HG03139 (cell line): ENCODE data around the gene LIMCH1.

Experiments
- ATAC-seq: cut with Tn5 transposase; IDR thresholded peaks from one replicate; pipeline ENCODE4 v1.9.1; 2021; ENCODE audit not compliant: unreplicated experiment

The LIMCH1 gene

DNA sequence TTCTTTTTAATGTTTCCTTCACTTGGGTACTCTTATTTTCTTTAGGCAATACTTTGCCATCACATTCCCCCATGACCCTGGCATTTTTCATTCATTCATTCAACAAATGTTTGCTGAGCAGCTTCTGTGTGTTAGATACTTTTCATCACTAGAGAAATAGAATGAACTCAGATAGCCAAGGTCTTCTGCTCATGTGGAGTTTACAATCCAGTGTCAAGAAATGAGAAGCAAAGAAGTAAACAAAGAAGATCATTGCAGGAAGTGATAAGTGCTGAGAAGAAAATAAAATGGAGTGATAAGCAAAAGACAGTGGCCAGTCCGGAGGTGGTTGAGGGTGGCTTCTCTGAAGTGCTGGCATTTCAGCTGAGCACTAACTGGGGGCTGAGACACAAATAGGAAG lies 63.1 kb downstream of the LIMCH1 start:
- ATAC-seq, result no peak

DNA sequence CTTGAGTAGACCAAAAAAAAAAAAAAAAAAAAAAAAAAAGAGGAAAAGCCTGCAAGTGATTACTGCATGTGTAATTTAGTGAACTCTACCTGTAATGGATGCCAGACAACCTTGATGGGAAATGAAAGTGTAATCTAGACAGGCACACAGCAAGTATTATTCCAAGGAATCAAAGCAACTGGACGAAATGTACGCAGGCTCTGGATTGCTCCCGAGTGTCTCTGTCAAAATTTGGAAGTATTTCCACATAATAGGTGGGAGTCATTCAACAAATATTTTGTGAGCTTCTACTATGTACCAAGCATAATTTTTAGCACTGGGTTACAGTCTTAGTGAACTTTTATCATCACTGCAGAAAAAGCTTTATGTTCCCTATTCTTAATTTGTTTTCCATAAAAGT lies 64.2 kb downstream of the LIMCH1 start:
- no peak for ATAC-seq

DNA sequence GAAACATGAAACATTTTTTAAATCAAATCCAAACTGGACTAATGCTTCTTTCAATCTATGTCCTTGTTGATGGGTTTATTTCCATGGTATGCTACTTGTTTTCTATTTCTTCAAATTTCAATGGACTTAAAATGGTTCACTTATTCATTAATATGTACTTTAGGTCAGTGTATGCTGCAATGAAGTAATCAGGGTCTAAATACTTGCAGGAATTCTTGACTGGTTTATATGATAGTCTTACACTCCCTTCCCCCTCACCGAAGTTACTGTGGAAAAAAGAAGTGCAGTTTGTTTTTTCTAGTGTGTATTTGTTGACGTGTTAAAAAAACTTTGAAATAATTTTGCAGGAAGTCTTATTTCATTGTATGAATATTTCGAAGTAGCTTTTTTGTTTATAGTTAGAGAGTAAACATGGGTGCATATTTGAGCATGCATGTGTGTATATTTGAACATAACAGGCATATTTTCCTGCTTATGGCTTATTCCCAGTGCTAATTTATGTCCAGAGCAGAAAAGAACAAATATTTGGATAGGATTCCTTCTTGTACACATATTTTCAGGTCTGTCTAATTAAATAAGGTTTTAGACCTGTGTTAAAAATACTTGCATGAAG lies 65.0 kb downstream of the LIMCH1 start:
- no peak for ATAC-seq

DNA sequence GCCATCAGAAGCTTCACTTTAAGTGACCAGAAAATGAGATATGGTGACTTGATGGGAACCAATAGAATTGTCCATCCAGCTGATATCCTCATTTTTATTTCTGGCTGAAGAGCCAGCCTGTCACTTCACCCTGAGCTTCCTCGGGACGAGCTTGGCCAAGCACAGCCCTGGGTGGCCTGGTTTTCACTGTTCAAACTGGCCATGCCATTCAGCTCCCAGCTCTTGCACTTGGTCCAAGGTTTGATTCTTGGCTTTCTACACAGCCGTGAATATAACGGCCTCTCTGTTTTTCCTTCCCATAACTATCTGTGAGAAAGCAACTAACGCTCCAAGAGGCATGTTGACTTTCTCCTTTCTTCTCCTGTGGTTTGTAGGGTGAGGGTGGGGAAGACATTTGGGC lies 71.9 kb downstream of the LIMCH1 start:
- no peak for ATAC-seq

DNA sequence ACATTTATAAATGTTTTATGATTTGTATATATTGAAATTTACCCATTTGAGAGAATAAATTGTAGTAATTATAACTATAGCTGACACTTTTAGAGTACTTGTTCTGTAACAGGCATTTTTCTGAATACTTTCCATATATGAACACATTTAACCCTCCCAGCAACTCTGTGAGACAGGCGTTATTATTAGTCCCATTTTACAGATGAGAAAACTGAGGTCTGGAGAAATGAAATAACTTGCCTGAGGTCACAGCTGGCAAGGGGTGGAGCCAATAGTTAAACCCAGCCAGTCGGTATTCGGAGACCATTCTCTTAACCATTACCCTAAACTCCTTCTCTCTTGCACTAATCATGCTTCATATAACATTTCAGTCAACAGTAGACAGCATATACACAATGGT lies 72.5 kb downstream of the LIMCH1 start:
- no peak for ATAC-seq

DNA sequence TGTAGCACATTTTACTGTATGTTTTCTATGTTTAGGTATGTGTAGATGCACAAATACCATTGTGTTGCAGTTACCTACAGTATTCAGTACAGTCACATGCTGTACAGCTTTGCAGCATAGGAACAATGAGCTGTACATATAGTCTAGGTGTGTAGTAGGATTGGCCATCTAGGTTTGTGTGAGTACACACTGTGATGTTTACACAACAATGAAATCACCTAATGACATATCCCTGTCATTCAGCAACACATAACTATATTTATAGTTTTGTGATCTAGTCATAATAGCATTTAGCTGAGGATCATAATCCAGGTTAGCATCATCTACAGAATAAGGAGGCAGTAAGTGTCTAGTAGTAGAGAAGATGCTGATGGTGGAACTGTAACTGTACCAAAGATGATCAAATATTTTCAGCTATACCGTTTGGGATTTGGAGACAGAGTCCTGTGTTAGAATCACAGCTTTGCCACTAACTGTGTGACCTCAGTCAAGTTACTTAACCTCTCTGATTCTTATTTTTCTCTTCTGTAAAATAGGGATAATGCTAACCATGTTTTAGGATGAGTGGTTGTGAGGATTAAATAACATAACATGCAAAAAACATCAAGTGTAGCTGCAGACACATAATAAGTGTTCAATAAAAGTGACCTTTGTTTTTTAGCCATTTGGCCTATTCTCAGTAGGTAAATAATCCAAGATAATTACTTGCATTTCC lies 73.3 kb downstream of the LIMCH1 start:
- ATAC-seq, result no peak

DNA sequence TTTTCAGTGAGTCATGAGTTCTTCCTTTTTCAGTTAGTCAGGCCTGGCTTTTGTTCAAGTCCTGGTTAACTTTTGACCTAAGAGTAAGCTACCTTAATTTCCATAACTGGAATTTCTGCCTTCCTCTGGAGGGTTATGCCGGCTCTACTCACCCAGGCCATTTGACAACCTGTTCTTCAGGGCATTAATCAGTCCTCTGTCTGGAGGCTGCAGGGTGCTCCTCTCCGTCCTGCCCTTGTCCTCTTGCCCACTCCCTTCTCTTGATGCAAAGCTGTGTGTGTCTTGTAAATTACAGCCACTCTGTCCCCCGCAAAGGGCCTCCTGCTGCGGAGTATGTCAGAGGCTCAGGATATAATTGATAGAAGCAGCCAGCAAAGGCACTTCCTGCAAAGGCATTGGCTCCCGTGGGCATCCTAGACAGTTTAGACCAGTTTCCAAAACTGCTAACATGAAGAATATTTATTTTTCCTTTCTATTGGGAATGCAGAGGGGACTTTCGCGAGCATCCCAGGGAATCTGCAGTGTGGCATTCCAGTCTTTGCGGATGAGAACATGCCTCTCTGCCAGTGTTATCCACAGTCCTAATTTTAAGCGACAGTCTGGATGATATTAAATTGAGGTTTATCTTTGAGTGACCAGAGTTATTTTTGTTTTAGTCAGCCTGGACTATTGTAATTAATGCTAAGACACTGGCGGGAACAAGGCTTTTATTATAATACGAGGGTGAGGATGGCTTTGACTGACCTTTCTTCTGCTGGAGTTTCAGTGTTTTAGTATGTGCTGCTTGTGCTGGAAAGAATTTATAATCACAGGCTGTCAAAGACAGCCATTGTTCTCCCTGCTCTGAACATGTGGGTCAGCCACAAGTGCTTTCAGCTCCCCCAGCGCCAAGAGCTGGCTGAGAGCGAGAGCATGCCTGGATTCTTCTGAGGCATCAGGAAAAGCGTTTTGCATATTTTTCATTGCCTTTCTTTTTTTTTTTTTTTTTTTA lies 74.2 kb downstream of the LIMCH1 start:
- ATAC-seq, result no peak

DNA sequence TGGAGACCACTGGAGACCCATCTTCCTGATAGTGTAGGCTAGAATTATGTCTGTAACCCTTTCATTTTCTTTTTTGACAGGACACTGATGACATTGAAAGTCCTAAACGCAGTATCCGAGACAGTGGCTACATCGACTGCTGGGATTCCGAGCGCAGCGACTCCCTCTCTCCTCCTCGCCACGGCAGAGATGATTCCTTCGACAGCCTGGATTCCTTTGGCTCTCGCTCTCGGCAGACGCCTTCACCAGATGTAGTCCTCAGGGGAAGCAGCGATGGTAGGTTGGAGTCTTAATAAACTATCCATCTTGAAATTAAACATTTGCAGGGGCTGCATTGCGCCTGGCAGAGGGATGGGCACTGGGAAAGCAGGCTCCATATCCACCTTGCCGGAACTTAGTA lies 75.4 kb downstream of the LIMCH1 start:
- ATAC-seq, result no peak

DNA sequence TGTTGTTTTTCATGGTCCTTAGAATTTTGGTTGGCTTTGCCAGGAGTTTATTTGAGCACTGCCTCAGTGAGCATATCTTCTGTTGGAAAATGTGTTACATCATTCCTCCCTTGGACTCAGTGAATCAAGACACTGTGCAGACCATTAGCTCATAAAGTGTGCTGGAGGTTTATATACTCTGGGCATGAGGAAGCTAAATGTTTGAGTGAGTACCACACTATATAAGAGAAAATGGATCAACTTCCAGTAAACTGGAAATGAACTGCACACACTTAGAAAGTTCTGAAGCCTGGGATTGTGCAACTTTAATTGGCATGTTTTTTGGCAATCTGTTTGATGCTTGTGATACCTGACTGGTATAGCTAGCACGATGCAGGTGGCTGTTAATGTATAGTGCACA lies 75.9 kb downstream of the LIMCH1 start:
- no peak for ATAC-seq

DNA sequence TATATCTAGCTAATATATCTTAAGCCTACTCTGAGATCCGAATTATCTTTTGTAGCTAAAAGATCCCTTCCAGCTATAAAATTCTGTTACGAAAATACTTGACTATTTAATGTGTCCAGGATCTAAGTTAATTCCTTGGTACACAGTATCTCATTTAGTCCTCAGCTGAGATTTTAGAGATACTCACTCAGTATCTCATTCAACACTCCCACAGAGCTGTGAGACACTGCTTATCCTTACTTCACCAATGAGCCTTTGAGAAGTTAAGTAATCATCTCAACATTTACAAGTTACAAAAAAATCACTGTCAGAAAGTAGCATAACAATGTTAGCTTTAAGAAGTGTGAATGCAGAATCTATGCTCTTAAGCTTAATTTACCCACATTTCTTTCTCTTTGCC lies 76.6 kb downstream of the LIMCH1 start:
- ATAC-seq, result no peak

DNA sequence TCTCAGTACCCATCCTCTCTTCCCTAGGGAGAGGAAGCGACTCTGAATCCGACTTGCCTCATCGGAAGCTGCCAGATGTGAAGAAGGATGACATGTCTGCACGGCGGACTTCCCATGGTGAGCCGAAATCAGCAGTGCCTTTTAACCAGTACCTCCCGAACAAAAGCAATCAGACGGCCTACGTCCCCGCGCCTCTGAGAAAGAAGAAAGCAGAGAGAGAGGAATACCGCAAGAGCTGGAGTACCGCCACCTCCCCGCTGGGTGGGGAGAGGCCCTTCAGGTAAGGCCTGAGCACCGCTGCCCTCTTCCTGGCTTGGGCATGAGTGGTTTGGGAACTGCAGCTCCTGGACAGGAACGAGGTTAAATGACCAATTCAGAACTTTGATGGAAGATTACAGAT lies 81.2 kb downstream of the LIMCH1 start:
- no peak for ATAC-seq

DNA sequence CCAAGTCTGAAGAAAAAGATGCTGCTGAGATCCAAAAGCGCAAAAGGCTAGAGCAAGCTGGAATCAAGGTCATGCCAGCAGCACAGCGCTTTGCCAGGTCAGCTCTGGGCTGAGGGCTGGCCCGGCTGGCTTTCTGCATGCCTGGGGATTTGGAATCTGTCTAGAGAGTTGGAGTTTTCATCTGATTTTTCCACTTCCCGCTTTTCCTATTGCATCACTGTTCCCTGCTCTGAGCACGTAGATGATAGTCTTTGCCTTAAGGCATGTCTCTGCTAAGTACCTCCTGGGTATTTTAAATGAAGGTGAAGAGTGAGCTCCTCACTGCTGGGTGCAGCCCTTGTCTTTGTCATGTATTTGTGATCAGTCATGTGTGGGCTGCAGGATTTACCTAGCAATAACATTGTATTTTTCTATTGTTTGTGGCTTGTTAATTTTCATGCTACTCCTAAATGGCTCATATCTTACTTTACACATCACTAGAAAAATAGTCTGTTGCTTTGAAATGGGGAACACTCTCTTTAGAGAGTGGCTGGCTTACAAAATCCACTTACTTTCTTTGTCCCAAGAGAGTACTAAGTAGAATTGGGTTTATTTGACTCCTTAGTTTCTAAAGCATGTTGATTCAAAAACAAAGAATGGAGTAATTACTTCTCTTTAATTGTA lies 82.8 kb downstream of the LIMCH1 start:
- ATAC-seq, result no peak

DNA sequence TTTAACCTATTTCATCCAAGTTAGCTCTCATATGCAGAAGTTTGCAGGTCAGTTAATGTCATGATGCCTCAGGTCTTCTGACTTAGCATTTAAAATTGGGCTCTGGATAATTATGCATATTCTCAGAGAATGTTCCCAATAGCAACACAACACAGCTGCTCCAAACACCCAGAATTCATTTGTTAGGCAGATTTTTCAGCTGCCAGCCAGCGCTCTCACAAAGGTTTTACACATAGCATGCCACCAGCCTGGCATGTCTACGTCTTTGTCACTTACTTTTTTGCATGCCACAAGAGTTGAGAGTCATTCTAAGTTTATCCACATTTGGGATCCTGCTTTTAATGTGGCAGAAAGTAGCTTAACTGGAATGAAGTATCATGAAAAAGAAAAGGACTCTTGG lies 84.8 kb downstream of the LIMCH1 start:
- no peak for ATAC-seq

DNA sequence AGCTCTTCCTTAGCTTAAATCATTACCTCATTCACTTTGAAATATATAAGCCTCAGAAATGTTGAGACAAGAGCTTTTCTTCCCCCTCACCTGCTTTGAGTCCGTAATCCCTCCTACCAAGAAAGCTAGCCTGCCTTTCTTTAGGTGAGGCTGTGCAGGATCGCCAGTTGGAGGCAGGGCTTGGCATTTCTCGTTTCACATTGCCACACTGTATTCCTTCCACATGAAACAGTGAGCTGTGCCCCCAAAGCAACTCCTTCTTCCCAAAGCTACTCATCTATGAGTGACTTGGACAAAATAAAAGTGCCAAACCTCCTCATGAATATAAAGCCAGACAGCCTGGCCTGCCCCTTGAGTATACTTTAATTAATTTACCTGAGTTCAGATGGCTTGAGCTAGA lies 86.8 kb downstream of the LIMCH1 start:
- ATAC-seq, result no peak

DNA sequence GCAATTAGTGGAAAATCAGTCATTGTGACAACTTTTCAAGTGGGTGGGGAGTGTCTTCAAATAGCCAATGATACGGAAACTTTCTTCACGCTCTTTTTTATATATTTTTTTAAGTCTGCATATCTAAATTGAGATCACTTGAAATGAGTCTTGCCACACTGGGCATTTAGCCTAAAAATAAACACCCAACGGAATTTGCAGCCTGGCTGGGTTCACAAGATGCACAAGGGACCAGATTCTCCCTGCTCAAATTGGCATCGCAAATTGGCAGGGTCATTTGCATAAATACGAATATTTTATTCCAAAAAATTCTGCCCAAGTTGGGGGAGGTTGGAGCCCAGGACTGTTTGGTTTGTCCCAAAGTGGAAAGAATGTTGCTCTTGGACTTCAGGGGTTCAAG lies 87.6 kb downstream of the LIMCH1 start:
- no peak for ATAC-seq

DNA sequence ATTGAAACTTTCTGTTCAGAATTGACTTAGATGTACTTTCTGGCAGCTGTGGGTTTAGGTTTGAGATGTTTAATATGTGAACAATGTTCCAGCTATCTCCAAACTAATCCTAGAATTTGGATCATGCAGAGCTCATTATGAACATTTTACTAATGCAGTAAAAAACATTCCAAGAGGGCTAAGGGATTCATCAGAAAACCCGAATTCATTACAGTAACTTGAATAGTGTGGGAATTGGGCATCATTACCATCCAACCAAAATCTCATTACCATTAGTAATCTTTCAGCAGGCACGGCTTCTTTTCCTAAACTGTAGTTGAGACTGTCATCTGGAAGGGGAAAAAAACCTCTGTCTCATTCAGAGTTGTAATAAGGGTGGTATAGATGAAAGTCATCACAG lies 91.0 kb downstream of the LIMCH1 start:
- no peak for ATAC-seq

DNA sequence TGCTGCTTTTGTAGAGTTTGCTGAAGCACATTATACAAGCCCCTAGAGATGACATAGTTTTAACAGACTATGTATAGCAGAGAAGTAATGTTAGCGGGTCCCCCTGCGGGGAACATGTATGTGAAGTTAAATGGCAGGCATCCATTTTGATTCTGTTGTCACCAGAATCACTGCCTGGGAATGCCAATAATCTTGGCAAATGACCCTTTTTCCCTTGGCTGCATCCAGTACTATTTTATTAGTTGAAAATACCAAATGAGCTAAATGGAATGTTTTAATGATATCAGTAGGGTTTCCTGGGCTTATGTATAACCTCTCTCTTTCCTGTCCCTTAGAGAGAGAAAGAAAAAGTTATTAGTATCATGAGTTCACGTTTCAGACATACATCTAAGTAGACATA lies 93.6 kb downstream of the LIMCH1 start:
- no peak for ATAC-seq

DNA sequence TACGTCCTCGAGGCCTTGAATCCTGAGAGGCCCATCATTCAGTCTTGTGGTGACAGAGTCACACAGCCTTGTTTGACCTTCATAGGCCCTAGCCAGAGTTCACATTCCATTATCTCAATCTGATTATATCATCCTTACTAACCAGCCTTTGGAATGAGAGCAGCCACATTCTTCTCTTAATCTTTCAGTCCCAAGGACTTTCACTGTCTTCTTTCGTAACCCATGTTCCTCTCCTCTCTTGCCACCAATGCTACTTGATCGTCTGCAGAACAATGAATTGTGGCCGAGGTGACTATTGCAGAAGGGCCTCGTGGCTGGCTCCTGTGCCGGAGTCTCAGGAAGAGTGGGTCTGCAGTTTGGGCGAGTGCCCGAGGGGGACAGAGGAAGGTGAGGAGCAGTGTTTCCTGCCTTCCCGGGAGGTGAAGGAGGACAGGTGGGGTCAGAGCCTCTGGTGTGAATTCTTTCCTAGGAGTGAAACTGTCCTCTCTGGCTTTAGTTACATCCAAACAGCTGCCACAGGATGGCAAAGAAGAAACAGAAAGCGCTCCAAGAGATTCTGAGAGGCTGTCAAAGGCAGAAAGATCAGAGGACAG lies 94.6 kb downstream of the LIMCH1 start:
- ATAC-seq, result no peak

DNA sequence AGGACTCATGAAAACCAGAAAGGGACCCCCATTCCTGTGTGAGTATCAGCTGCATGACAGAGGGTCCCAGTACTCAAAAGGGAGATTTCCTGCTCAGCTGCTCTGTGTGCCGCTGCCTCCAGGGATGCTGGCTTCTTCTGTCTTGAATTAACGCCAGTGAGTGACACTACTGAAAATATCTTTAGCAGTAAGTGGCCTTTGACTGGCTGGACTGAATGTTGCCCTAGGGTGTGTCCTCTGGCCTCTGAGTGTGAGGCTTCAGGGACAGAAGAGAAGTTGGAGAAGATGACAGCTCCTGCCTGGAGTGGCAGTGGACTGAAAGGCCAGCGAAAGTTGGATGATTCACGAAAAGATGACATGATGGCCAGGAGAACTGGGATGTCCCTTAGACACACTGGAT lies 95.4 kb downstream of the LIMCH1 start:
- ATAC-seq, result no peak

DNA sequence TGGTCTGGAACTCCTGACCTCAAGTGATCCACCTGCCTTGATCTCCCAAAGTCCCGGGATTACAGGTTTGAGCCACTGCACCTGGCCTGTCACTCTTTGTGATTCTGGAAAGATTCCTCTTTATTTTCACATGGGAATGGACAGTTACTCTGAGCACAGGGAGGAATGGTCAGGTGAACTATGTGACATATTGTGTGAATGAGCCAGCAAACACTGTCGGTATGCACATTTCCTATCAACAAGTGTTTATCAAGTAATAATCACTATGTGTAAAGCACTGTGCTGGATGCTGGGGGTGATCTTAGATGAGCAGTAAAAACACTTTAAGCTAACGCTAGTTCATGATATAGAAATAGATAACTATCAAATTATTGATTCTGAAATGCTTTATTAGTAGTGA lies 97.5 kb downstream of the LIMCH1 start:
- ATAC-seq, result no peak

DNA sequence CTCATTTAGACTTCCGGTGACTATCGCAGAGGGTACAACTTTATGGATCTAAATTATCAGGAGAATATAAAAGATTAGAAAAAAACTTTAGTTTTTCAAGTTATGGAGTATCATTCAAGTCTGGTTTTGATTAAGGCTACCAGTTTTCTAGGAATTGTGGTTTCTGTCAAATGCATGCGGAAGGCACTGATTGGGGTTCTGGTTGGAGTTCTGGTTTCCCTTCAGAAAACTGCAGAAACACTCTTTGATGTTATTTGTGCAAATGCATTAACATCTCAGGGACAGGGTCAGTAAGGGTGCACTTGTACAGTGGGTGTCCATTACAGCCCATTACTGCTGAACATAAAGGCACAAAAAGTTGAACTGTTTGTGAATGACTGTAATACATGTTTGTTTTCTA lies 100.2 kb downstream of the LIMCH1 start:
- no peak for ATAC-seq
